ENCODE data around the gene C16orf74. TPM values are rescaled to one million over a fixed set of nuclear protein-coding genes. Genes with fewer than 3 reads are reported as not detected.

C16orf74 gene
- total and polyA plus RNA-seq, 2 of the 8 experiments (the other 6 are each of a cell fraction or from before 2014, with no cell fraction given), result 7.3 to 9.3 TPM

DNA sequence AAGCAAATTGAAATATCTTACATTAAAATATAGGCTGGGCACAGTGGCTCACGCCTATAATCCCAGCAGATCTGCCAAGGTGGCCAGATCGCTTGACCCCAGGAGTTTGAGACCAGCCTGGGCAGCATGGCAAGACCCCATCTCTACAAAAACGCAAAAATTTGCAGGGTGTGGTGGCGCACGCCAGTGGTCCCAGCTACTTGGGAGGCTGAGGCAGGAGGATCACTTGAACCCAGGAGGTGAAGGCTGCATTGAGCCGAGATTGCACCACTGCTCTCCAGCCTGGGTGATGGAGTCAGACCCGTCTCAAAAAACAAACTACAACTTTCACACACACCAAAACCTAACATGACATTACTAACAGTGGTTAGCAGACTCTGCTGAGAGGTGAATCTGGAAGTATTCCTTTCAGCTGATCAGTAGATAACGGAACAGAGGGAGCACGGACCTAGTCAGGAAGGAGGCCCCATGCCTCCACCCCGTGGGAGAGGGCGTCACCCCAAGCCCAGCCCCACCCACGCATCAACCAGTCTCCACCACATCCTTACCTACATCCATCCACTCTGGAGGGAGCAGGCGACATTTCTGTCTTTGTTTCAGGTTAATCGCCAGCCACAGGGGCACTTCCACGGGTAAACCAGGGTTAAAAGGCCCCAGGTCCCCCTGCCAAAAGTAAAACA lies 63.8 kb downstream of the C16orf74 start:
- Histone ChIP-seq H3K56ac (replicated peaks; ENCODE audit: insufficient read length, low read depth, low read length) (no peak overlapping the region), H3K27ac (ENCODE audit: low read depth, low read length) (no peak overlapping the region), H2AFZ (ENCODE audit: low read length) (no peak overlapping the region), H3K4me1 (replicated peaks in 1 of 4; ENCODE audit: control insufficient read depth in 3 of 4, insufficient read depth in 4 of 4, low read length in 3 of 4) (peaks cover 0 to 5% (median 0%) of the 10 kb centered on the region in 4 experiments; a peak in 1 of 7 replicates), H4K91ac (replicated peaks; ENCODE audit: insufficient read length, low read length) (no peak overlapping the region), H3K14ac (ENCODE audit: insufficient read length) (no peak overlapping the region), H3K4me2 (ENCODE audit: insufficient read depth in 1 of 2, low read depth in 2 of 2, low read length in 2 of 2) (peak overlapping the region; percentile 65 to 66; a peak in 2 of 4 replicates), H3K79me1 (ENCODE audit: low read depth, low read length) (peaks cover 7% of the 10 kb centered on the region), H3K4ac (replicated peaks; ENCODE audit: insufficient read length, low read depth, low read length) (no peak overlapping the region), H2BK5ac (ENCODE audit: low read depth, low read length) (no peak overlapping the region), H3K23ac (ENCODE audit: insufficient read length) (no peak overlapping the region), H4K5ac (ENCODE audit: insufficient read length, low read depth, low read length) (no peak overlapping the region), H3K4me3 (ENCODE audit: extremely low read depth in 1 of 4, insufficient read depth in 2 of 4, low read depth in 3 of 4, low read length in 4 of 4) (peak overlapping the region in 2 of 4 experiments; percentile 7 to 90; a peak in 2 of 8 replicates), H4K8ac (ENCODE audit: extremely low read depth, insufficient read depth, low read length) (no peak overlapping the region), H2AK5ac (ENCODE audit: low read depth, low read length) (no peak overlapping the region), H3K9ac (replicated peaks in 1 of 4; ENCODE audit: extremely low read depth in 1 of 4, low read depth in 3 of 4, low read length in 3 of 4) (no peak overlapping the region), H2BK120ac (replicated peaks; ENCODE audit: low read depth, low read length) (no peak overlapping the region), H3K9me3 (ENCODE audit: insufficient read depth in 2 of 2, low read depth in 1 of 2, low read length in 1 of 2) (no peaks in the 10 kb centered on the region), H3K27me3 (replicated peaks in 1 of 4; ENCODE audit: control insufficient read depth in 3 of 4, extremely low read depth in 1 of 4, insufficient read depth in 3 of 4, low read length in 3 of 4) (no peaks in the 10 kb centered on the region), H2BK20ac (ENCODE audit: low read length) (no peak overlapping the region), H3K23me2 (ENCODE audit: low read depth, low read length) (no peaks in the 10 kb centered on the region; the same call in 1 of the 2 replicates), H3K18ac (ENCODE audit: extremely low read depth, low read length) (no peak overlapping the region), H2BK15ac (ENCODE audit: low read length) (no peak overlapping the region), H3K79me2 (ENCODE audit: control insufficient read depth in 1 of 2, insufficient read depth in 2 of 2, low read length in 2 of 2) (peaks cover 0 to 39% of the 10 kb centered on the region in 2 experiments; a peak in 2 of 4 replicates), H3K36me3 (ENCODE audit: control insufficient read depth in 2 of 4, insufficient read depth in 4 of 4, low read length in 3 of 4) (peaks cover 0 to 7% (median 0%) of the 10 kb centered on the region in 4 experiments; a peak in 4 of 8 replicates), H4K20me1 (replicated peaks in 1 of 2; ENCODE audit: control insufficient read depth in 1 of 2, insufficient read depth in 2 of 2, low read length in 2 of 2) (peaks cover 0 to 11% of the 10 kb centered on the region in 2 experiments), H2BK12ac (ENCODE audit: low read depth, low read length) (no peak overlapping the region)
- POLR2A ChIA-PET (ENCODE audit: partially characterized antibody), result interaction anchor here (9.5 kb wide), 1 partner anchor 12 kb away, joined by 77 read pairs; no protein-coding TSS in a partner anchor
- FAIRE-seq, result no peak
- WGBS, 2 experiments (ENCODE audit: extremely low coverage in 1 of 2, insufficient coverage in 1 of 2, insufficient read length in 1 of 2, insufficient replicate concordance in 2 of 2, low coverage in 1 of 2, low lambda C conversion rate in 2 of 2, missing lambda C conversion rate in 1 of 2), result 83% methylated on average over 11 of the region's 15 CpGs; no CpG with 5 or more reads in 1 of the 2 experiments
- no peak for DNase-seq (ENCODE audit: low read depth in 1 of 2, low spot score in 2 of 2)
- CTCF ChIA-PET (ENCODE audit: partially characterized antibody), result interaction anchor here (1.1 to 37.0 kb wide), 3 partner anchors 9 to 31 kb away, joined by 4 to 620 read pairs (median 248); no protein-coding TSS in a partner anchor
- TF ChIP-seq EP300 (IDR thresholded peaks at IDR 0.05; ENCODE audit: borderline replicate concordance in 1 of 2, low read depth in 2 of 2, low read length in 2 of 2) (no peak), SP4 (IDR thresholded peaks at IDR 0.05; ENCODE audit: low read length) (no peak), SUZ12 (IDR thresholded peaks at IDR 0.05; ENCODE audit: low read length) (no peak)
